ENCODE data around the gene FCAMR. TPM values are rescaled to one million over a fixed set of nuclear protein-coding genes. Genes with fewer than 3 reads are reported as not detected.

FCAMR gene
- total RNA-seq, 1 donor from 2014 or later, result not detected

- peaks cover 10% of the 10 kb centered on the region for H3K27me3 Mint-ChIP-seq (ENCODE audit: low read depth, unreplicated experiment)
- H3K4me2 ChIP-seq (ENCODE audit: low read length), result no peak overlapping the region
- no peak overlapping the region for H2AFZ ChIP-seq (ENCODE audit: low read depth, low read length)
- TF ChIP-seq CTCF (IDR thresholded peaks at IDR 0.05; ENCODE audit: insufficient read depth, low read depth, low read length) (no peak), EZH2 (IDR thresholded peaks at IDR 0.05; ENCODE audit: insufficient read depth, low read length) (no peak)
- no peak overlapping the region for H3K4me3 ChIP-seq (ENCODE audit: insufficient read depth, low read depth, low read length)
- H3K4me3 Mint-ChIP-seq (ENCODE audit: unreplicated experiment), result no peak overlapping the region
- no peak overlapping the region for H3K9ac ChIP-seq (ENCODE audit: low read length)
- H3K27ac ChIP-seq (ENCODE audit: low read depth, low read length), result no peak overlapping the region
- H4K20me1 ChIP-seq (ENCODE audit: insufficient read depth, low read length), result no peaks in the 10 kb centered on the region
- peaks cover 6% of the 10 kb centered on the region for H3K4me1 ChIP-seq (ENCODE audit: insufficient read depth, low read length)
- no peaks in the 10 kb centered on the region for H3K36me3 Mint-ChIP-seq (ENCODE audit: low read depth, unreplicated experiment)
- no peaks in the 10 kb centered on the region for H3K9me3 ChIP-seq (ENCODE audit: insufficient read depth, low read depth, low read length)
- no peak overlapping the region for H3K27ac Mint-ChIP-seq (ENCODE audit: unreplicated experiment)
- no peaks in the 10 kb centered on the region for H3K27me3 ChIP-seq (ENCODE audit: insufficient read depth, low read length)
- DNase-seq (ENCODE audit: low read depth), result no peak
- no peaks in the 10 kb centered on the region for H3K79me2 ChIP-seq (ENCODE audit: insufficient read depth, low read length)
- H3K9me3 Mint-ChIP-seq (ENCODE audit: unreplicated experiment), result peaks cover 1% of the 10 kb centered on the region
- no peaks in the 10 kb centered on the region for H3K36me3 ChIP-seq (ENCODE audit: insufficient read depth, low read length)
- peaks cover 4% of the 10 kb centered on the region for H3K4me1 Mint-ChIP-seq (ENCODE audit: low read depth, unreplicated experiment)
- no peak for FAIRE-seq
These were observed 45.5 kb upstream of the FCAMR start for GRCh38 chr1:207015791-207016190.

- no peaks in the 10 kb centered on the region for H3K36me3 Mint-ChIP-seq (ENCODE audit: low read depth, unreplicated experiment)
- H3K4me1 Mint-ChIP-seq (ENCODE audit: low read depth, unreplicated experiment), result peaks cover 2% of the 10 kb centered on the region
- TF ChIP-seq EZH2 (IDR thresholded peaks at IDR 0.05; ENCODE audit: insufficient read depth, low read length) (no peak), CTCF (IDR thresholded peaks at IDR 0.05; ENCODE audit: insufficient read depth, low read depth, low read length) (no peak)
- H3K27ac ChIP-seq (ENCODE audit: low read depth, low read length), result no peak overlapping the region
- H3K4me1 ChIP-seq (ENCODE audit: insufficient read depth, low read length), result no peaks in the 10 kb centered on the region
- H3K27me3 ChIP-seq (ENCODE audit: insufficient read depth, low read length), result no peaks in the 10 kb centered on the region
- no peak overlapping the region for H3K4me2 ChIP-seq (ENCODE audit: low read length)
- H3K4me3 ChIP-seq (ENCODE audit: insufficient read depth, low read depth, low read length), result no peak overlapping the region
- no peak for FAIRE-seq
- H3K9me3 ChIP-seq (ENCODE audit: insufficient read depth, low read depth, low read length), result no peaks in the 10 kb centered on the region
- no peak overlapping the region for H3K9ac ChIP-seq (ENCODE audit: low read length)
- H3K27ac Mint-ChIP-seq (ENCODE audit: unreplicated experiment), result no peak overlapping the region
- H3K4me3 Mint-ChIP-seq (ENCODE audit: unreplicated experiment), result no peak overlapping the region
- DNase-seq (ENCODE audit: low read depth), result no peak
- no peaks in the 10 kb centered on the region for H4K20me1 ChIP-seq (ENCODE audit: insufficient read depth, low read length)
- H3K79me2 ChIP-seq (ENCODE audit: insufficient read depth, low read length), result no peaks in the 10 kb centered on the region
- H3K27me3 Mint-ChIP-seq (ENCODE audit: low read depth, unreplicated experiment), result peaks cover 10% of the 10 kb centered on the region
- peaks cover 4% of the 10 kb centered on the region for H3K9me3 Mint-ChIP-seq (ENCODE audit: unreplicated experiment)
- H2AFZ ChIP-seq (ENCODE audit: low read depth, low read length), result no peak overlapping the region
- no peaks in the 10 kb centered on the region for H3K36me3 ChIP-seq (ENCODE audit: insufficient read depth, low read length)
These were observed 44.5 kb upstream of the FCAMR start for GRCh38 chr1:207014728-207015127.

GRCh38 chr1:207013321-207014085 is 43.2 kb upstream of the FCAMR start:
- Mint-ChIP-seq H3K9me3 (ENCODE audit: unreplicated experiment) (peaks cover 11% of the 10 kb centered on the region), H3K27me3 (ENCODE audit: low read depth, unreplicated experiment) (peaks cover 10% of the 10 kb centered on the region), H3K4me1 (ENCODE audit: low read depth, unreplicated experiment) (peaks cover 2% of the 10 kb centered on the region), H3K36me3 (ENCODE audit: low read depth, unreplicated experiment) (no peaks in the 10 kb centered on the region), H3K4me3 (ENCODE audit: unreplicated experiment) (no peak overlapping the region), H3K27ac (ENCODE audit: unreplicated experiment) (no peak overlapping the region)
- Histone ChIP-seq H3K36me3 (ENCODE audit: insufficient read depth, low read length) (no peaks in the 10 kb centered on the region), H3K4me2 (ENCODE audit: low read length) (no peak overlapping the region), H2AFZ (ENCODE audit: low read depth, low read length) (no peak overlapping the region), H3K9ac (ENCODE audit: low read length) (no peak overlapping the region), H4K20me1 (ENCODE audit: insufficient read depth, low read length) (no peaks in the 10 kb centered on the region), H3K9me3 (ENCODE audit: insufficient read depth, low read depth, low read length) (no peaks in the 10 kb centered on the region), H3K27me3 (ENCODE audit: insufficient read depth, low read length) (no peaks in the 10 kb centered on the region), H3K4me1 (ENCODE audit: insufficient read depth, low read length) (no peaks in the 10 kb centered on the region), H3K4me3 (ENCODE audit: insufficient read depth, low read depth, low read length) (no peak overlapping the region), H3K79me2 (ENCODE audit: insufficient read depth, low read length) (no peaks in the 10 kb centered on the region), H3K27ac (ENCODE audit: low read depth, low read length) (no peak overlapping the region)
- TF ChIP-seq EZH2 (IDR thresholded peaks at IDR 0.05; ENCODE audit: insufficient read depth, low read length), result no peak
- no peak for TF ChIP-seq CTCF (IDR thresholded peaks at IDR 0.05; ENCODE audit: insufficient read depth, low read depth, low read length)
- no peak for FAIRE-seq
- no peak for DNase-seq (ENCODE audit: low read depth)

Measured in astrocyte (in vitro differentiated cells and primary cell).